Ovary (tissue), 9 donors: ENCODE measurements around the gene EBNA1BP2. TPM values are rescaled to one million over a fixed set of nuclear protein-coding genes. Genes with fewer than 3 reads are reported as not detected.
"Not testable (repeated sequence)": the region's sequence is repeated elsewhere in the genome, so short reads cannot be mapped to it uniquely, and the experiment has no call there.

Experiments
- DNase-seq, 5 donors: peaks; one replicate each; pipeline ENCODE4 v3.0.0-alpha.2; 2019 to 2020
- H3K27ac ChIP-seq, 2 donors: fragments of 200-600 bp; one replicate each; pipeline versions ENCODE4 v1.5.1 to v1.8.0; 2019 to 2022
- H3K27me3 ChIP-seq: fragments of 200-600 bp; one replicate; pipeline ENCODE4 v1.8.0; 2022
- H3K36me3 ChIP-seq: fragments of 200-600 bp; sonication (generic); one replicate; pipeline ENCODE4 v1.5.1; 2019
- H3K4me1 ChIP-seq: one replicate; pipeline ENCODE4 v1.8.1; 2013; ENCODE audit warnings: mild to moderate bottlenecking, moderate library complexity; ENCODE audit not compliant: insufficient read depth
- H3K4me3 ChIP-seq: fragments of 200-600 bp; sonication (generic); one replicate; pipeline ENCODE4 v1.5.1; 2017
- H3K9me3 ChIP-seq, 2 donors: fragments of 200-600 bp in 1 of 2; sonication (generic) in 1 of 2; one replicate each; pipeline versions ENCODE4 v1.5.1 to v1.8.1; 2013 to 2019; ENCODE audit warnings: mild to moderate bottlenecking in 1 of 2, moderate library complexity in 1 of 2
- CTCF ChIP-seq, 3 donors: fragments of 450-650 bp in 2 of 3; fragments of 200-600 bp in 1 of 3; IDR thresholded peaks; one replicate each; pipeline versions ENCODE4 v1.5.1 to v1.8.0; 2016 to 2022; ENCODE audit warnings: antibody characterized with exemption in 3 of 3, mild to moderate bottlenecking in 1 of 3
- EP300 ChIP-seq: sonication (generic); formaldehyde crosslinking; IDR thresholded peaks from one replicate; pipeline ENCODE4 v1.6.1; 2017; ENCODE audit warnings: antibody characterized with exemption
- POLR2A ChIP-seq: fragments of 450-650 bp; IDR thresholded peaks from one replicate; pipeline ENCODE4 v1.6.1; 2017; ENCODE audit warnings: antibody characterized with exemption, mild to moderate bottlenecking, moderate library complexity
- WGBS, 3 donors: extraction: QIAGEN DNeasy Blood & Tissue Kit in 1 of 3; methylation state at CpG; one replicate each; pipeline versions ENCODE4 v1.1.5 to v1.1.7; 2013 to 2017; 5-methylcytosine and 5-hydroxymethylcytosine counted together
- intact Hi-C, 4 donors: fragments of 100-400 bp; cut with DNase I; formaldehyde crosslinking; loops; one replicate each; pipeline versions ENCODE4 v1.11.0 to v1.15.1; 2022 to 2023
- polyA plus RNA-seq, 2 donors: library from polyadenylated mRNA; stranded (reverse); fragments of 200-250 nt in 1 of 2; fragments of 350-450 nt in 1 of 2; fragmentation: Illumina TruSeq in 1 of 2; extraction: RNeasy Lipid Tissue Mini Kit (QIAGEN cat#74804) in 1 of 2; gene quantifications; one replicate each; pipeline ENCODE4 v1.2.3, GENCODE V29; 2013 to 2014
- total RNA-seq, 7 donors: library from RNA; depleted of rRNA in 2 of 7; stranded (reverse); fragments of >200 nt in 2 of 7; fragmentation: NEBNext Ultra II Directional in 3 of 7; extraction: Animal tissue kit (Norgen Biotek cat#: 25700) in 3 of 7; gene quantifications; one replicate each; pipeline versions ENCODE4 v1.1.0 to v1.2.4, GENCODE V29; 2016 to 2023
- donor health status: DM: no; HTN: no; CAD: no; lungs with moderate emphysema.
- donor health status: DM: no; HTN: no; CAD: no.
- donor health status: Bipolar disorder and iron deficiency.
- donor health status: DM: yes; HTN: yes; CAD: no.
- donor health status: DM: no; HTN: no; CAD: no.
- donor health status: DM: yes; HTN: yes; CAD: no.

The EBNA1BP2 gene
- total and polyA plus RNA-seq, 9 donors = 22.1 to 59.7 (median 38.5) TPM

GRCh38 chr1:43144237-43144636 lies 27.9 kb downstream of the EBNA1BP2 start:
- Histone ChIP-seq H3K36me3 (no peaks in the 10 kb centered on the region), H3K27me3 (no peaks in the 10 kb centered on the region), H3K4me3 (no peak overlapping the region), H3K4me1 (peaks cover 6% of the 10 kb centered on the region), H3K9me3 (no peaks in the 10 kb centered on the region), H3K27ac (no peak overlapping the region)
- intact Hi-C loops = no loop called here
- no peak for DNase-seq
- TF ChIP-seq CTCF (IDR thresholded peaks at IDR 0.05) (no peak), POLR2A (no peak), EP300 (no peak)

- 23 to 30% (median 26%) methylated on average over 7 of the region's 7 CpGs for WGBS, 3 donors
Measured at GRCh38 chr1:43143441-43143888, 28.6 kb downstream of the EBNA1BP2 start.

GRCh38 chr1:43140583-43140982 lies 31.5 kb downstream of the EBNA1BP2 start:
- no peaks in the 10 kb centered on the region for H3K4me1 ChIP-seq
- DNase-seq = no peak
- no peaks in the 10 kb centered on the region for H3K27me3 ChIP-seq
- H3K9me3 ChIP-seq = no peaks in the 10 kb centered on the region
- H3K27ac ChIP-seq = no peak overlapping the region
- intact Hi-C loops = no loop called here
- no peak for TF ChIP-seq EP300
- TF ChIP-seq POLR2A = no peak
- no peak for TF ChIP-seq CTCF (IDR thresholded peaks at IDR 0.05)
- WGBS, 3 donors = 91 to 94% (median 93%) methylated on average over 4 of the region's 4 CpGs
- no peak overlapping the region for H3K4me3 ChIP-seq
- H3K36me3 ChIP-seq = no peaks in the 10 kb centered on the region

More at GRCh38 chr1:43143441-43143888, 28.6 kb downstream of the EBNA1BP2 start:
- Histone ChIP-seq H3K27me3 (no peaks in the 10 kb centered on the region), H3K36me3 (no peaks in the 10 kb centered on the region), H3K9me3 (no peaks in the 10 kb centered on the region), H3K4me3 (no peak overlapping the region), H3K27ac (no peak overlapping the region), H3K4me1 (peaks cover 5% of the 10 kb centered on the region)
- intact Hi-C loops = no loop called here
- TF ChIP-seq EP300 = no peak
- no peak for TF ChIP-seq POLR2A
- no peak for DNase-seq

GRCh38 chr1:43140010-43140409 lies 32.1 kb downstream of the EBNA1BP2 start:
- TF ChIP-seq CTCF (IDR thresholded peaks at IDR 0.05) (no peak), POLR2A (no peak), EP300 (no peak)
- Histone ChIP-seq H3K4me1 (no peaks in the 10 kb centered on the region), H3K4me3 (no peak overlapping the region), H3K36me3 (no peaks in the 10 kb centered on the region), H3K27me3 (no peaks in the 10 kb centered on the region), H3K27ac (no peak overlapping the region), H3K9me3 (no peaks in the 10 kb centered on the region)
- no peak for DNase-seq
- intact Hi-C loops = no loop called here

- intact Hi-C loops, H3K4me1 ChIP-seq, H3K4me3 ChIP-seq, H3K27me3 ChIP-seq, H3K36me3 ChIP-seq, DNase-seq, H3K9me3 ChIP-seq, H3K27ac ChIP-seq: not testable (repeated sequence)
- WGBS, 3 donors = 82 to 87% (median 82%) methylated on average over 8 of the region's 8 CpGs
Measured at GRCh38 chr1:43139295-43139694, 32.8 kb downstream of the EBNA1BP2 start.
